SKM-1 (cell line): Measurements from ENCODE around the gene TPRG1.
A peak's percentile ranks its signal among the peaks of the same experiment; 100 is the strongest.
"Not testable (repeated sequence)": the region's sequence is repeated elsewhere in the genome, so short reads cannot be mapped to it uniquely, and the experiment has no call there.

ENCODE experiments used
- DNase-seq: peaks from one replicate; lab custom pipeline; 2025; ENCODE audit not compliant: unreplicated experiment; lab: John Stamatoyannopoulos, UW

The TPRG1 gene

GRCh38 chr3:189308608-189309007 lies 136.8 kb downstream of the TPRG1 start:
- DNase-seq, result no peak

DNA sequence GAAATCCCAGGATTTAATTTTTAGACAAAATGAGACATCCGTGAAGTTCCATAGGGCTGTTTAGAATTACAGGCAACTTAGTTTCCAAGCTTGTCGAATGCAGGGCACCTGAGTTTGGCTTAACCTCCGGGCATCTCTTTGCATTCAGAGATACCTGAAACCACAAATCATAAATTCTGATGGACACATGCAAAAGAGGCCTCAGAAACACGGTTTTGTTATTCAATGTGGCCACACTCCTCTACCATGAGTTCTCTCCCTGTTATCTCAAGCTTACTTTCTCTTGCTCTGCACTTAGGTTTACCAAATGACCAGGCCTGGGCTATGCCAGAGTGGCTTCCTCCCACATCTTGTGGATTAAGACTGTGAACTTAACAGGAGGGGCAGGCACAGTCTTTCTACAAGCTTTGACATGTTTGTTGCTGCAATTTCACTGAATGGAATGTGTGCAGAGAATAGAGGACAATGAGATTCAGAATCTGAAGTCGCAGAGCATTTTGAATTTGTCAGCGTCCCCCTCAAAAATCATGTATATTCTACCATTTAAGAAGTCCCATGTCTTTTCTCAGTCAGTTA lies 137.7 kb downstream of the TPRG1 start:
- DNase-seq, result no peak

DNA sequence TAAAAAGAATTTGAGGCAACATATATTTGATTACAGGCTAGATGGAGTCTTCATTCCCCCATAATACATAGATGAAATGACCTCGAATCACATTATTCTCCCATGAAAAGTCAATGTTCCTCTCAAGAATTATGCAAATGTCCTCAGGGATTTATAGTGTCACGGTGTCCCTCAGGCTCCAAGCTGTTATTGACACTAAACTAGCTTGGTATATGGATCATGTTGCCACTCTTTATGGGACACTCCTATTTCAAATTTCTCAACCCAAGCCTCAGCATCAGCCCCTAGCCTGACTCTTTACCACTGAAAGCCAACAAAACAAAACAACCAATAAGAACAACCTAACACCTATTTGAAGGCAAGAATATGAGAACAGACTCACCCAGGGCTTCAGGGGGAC lies 139.8 kb downstream of the TPRG1 start:
- no peak for DNase-seq

- no peak for DNase-seq
Observed at GRCh38 chr3:189312866-189313265, 141.1 kb downstream of the TPRG1 start.

GRCh38 chr3:189316296-189317019 lies 144.7 kb downstream of the TPRG1 start:
- no peak for DNase-seq

DNA sequence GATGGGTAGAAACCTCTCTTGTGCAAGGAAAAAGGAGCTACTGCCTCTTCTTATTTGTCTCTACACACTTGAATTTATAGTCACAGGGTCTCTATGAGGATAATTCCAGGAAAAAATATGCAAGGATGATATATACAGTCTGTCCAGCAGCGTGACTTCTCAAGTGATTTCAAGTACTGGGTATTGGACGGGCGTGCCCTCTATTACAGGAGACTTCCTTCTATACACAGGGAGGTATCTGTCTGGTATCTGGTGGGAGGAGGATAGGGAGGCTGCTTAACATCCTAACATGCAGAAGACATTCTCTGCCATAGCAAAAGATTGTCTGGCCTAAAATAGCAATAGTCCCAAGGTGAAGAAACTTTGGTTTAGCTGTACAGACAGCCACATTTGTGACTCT lies 146.1 kb downstream of the TPRG1 start:
- no peak for DNase-seq

GRCh38 chr3:189320511-189320910 lies 148.7 kb downstream of the TPRG1 start:
- no peak for DNase-seq

GRCh38 chr3:189322339-189322738 lies 150.6 kb downstream of the TPRG1 start:
- no peak for DNase-seq

GRCh38 chr3:189324538-189325138 lies 152.9 kb downstream of the TPRG1 start:
- DNase-seq, result peak; percentile 78

DNA sequence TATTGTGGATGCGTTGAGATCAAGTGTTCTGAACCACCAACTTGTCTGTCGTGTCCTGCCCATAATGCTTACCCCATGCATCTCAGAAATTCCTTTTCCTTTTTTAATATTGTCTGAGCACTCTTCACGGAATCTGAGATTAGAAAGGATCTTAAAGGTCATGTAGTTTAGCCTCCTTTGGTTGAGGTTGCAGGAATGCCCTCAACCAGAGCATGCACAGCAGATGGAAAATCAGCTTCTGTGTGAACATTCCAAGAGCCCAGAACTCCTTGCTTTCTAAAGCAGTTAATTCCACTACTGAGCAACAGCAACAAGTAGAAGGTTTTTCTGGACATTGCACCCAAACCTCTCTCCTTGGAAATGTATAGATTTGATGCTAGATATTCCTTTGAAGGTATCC lies 153.7 kb downstream of the TPRG1 start:
- no peak for DNase-seq

DNA sequence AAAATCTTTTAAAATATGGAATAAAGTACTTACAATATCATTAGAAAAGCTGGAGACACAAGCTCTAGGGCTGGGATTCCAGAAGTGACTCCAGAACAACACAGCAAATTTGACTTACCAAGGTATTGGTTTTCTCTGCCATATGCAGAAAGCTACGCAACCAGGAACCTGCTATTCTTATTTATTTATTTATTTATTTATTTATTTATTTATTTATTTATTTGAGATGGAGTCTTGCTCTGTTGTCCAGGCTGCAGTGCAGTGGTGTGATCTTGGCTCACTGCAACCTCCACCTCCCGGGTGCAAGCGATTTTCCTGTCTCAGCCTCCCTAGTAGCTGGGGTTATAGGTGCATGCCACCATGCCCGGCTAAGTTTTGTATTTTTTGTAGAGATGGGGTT lies 157.9 kb downstream of the TPRG1 start:
- not testable (repeated sequence) for DNase-seq

DNA sequence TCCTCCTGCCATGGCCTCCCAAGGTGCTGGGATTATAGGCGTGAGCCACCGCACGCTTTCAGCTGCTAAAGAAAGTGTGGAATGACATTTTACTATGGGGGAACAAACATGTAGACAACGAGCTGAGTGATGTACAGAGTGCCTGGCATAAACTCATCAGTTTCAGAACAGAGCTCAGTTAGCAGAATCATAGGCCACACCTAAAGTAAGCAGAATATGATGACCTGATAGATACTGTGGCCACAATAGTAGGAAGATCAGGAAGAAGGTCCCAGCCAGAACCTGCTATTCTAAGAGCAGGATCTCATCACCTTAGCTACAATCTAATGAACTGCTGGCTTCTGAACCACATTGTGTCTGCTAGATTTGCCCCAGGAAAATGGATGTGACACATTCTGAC lies 158.3 kb downstream of the TPRG1 start:
- DNase-seq, result no peak

- no peak for DNase-seq
Observed at GRCh38 chr3:189331002-189331418, 159.2 kb downstream of the TPRG1 start.

GRCh38 chr3:189334064-189334920 lies 162.5 kb downstream of the TPRG1 start:
- DNase-seq, result no peak

DNA sequence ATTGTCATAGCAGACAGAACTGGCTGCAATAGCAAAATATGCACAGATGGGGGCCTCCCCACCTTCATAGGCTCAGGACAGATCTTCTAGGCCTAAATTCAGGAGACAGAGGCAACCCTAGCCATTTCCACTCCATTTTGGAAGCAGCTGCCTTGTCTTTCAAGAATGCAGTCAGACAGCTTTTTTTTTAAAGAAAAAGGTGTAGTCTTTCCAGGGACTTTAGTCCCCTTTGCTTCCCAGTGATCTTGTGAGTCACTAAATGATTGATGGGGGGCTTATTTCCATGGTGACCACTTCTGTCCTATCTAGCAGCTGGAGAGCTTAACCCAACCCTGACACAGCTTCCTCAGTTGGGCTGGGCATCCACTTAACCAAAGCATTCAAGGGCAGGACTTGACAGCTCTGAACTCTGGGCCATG lies 165.9 kb downstream of the TPRG1 start:
- DNase-seq, result no peak

DNA sequence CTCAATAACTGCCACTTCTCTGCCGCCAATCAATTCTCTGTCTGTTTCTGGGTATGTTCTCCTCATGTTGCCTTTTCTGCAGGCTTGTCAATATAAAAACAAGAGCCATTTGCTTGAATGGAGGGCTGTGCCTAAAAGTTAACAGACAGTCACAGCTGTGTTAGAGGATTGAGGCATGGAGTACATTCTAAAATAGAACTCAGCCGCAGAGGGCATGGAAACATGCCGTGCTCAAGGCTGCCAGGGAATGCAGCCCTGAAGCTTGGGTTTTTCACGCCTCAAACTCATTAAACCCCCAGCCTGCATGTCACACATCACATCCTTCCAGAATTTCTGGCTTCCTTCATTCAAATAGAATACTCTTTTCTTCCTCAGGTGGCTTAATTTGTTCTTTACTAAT lies 166.6 kb downstream of the TPRG1 start:
- DNase-seq, result no peak

DNA sequence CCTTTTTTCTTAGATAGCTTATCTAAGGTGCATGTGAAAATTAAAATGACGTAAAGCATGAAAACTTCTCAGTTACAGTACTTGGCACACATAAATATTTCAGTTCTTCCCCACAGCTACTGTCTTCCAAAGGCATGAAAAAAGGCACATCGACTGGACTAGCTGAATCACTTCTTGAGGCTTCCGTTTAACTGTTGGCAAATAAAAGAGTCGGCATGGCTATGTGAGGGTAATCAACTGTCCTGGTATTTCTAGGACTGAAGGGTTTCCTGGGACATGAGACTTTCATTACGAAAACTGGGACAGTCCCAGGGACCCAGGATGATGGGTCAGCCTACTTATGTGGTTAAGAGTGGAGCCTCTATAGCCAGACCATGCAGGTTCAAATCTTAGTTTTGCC lies 168.2 kb downstream of the TPRG1 start:
- no peak for DNase-seq

GRCh38 chr3:189340680-189341460 lies 169.1 kb downstream of the TPRG1 start:
- DNase-seq, result no peak

GRCh38 chr3:189342811-189343210 lies 171.0 kb downstream of the TPRG1 start:
- no peak for DNase-seq

- DNase-seq, result no peak
Observed at GRCh38 chr3:189344996-189345395, 173.2 kb downstream of the TPRG1 start.

DNA sequence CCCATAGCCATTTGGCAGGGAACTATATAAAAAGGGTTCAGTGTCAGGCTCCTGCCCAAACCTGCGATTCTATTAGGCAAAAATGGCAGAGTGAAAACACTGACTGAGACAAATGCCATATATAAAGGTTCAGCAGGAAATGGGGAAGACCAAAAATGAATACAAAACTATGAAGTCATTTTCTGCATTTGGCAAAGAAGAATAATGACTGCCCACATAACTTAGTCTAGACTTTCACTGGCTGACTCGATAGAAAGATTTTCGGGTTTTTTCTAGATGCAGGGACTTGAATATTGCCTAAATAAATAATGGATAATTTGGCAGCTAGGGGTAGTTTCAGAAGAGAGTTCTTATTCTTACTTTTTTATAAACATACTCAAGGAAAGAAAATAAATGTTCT lies 178.0 kb downstream of the TPRG1 start:
- no peak for DNase-seq
